Kidney capillary endothelial cell (primary cell): ENCODE results near the gene APBA2.
"Not testable (repeated sequence)": the region's sequence is repeated elsewhere in the genome, so short reads cannot be mapped to it uniquely, and the experiment has no call there.

Source experiments
- DNase-seq: peaks from one replicate; pipeline ENCODE4 v3.0.0-alpha.2; 2018; ENCODE audit warnings: low spot score

The APBA2 gene

DNA sequence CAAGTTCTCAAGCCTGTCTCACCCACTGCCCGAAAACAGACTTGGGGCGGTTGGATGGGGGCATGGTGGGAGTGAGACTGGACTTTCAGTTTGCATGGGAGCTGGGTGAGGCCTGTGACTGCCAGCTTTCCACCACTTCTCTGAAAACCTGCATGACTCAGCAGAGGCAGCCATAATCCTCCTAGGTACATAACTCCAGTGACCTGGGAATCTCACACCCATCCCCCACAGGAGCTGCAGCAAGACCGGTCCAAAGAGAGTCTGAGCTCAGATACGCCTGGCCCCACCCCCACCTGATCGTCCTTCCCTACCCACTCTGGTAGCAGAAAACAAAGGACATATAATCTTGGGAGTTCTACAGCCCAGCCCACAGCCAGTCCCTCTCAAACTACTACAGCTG, 276.6 kb downstream of the APBA2 start:
- DNase-seq, result no peak

DNA sequence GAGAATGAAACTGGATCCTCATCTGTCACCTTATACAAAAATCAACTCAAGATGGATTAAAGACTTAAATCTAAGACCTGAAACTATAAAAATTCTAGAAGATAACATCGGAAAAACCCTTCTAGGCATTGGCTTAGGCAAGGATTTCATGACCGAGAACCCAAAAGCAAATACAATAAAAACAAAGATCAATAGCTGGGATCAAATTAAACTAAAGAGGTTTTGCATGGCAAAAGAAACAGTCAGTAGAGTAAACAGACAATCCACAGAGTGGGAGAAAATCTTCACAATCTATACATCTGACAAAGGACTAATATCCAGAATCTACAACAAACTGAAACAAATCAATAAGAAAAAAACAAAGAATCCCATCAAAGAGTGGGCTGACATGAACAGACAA, 281.3 kb downstream of the APBA2 start:
- not testable (repeated sequence) for DNase-seq
